Mammary epithelial cell (primary cell): Measurements from ENCODE around the gene SLC25A48.

Source experiments
- CTCF ChIP-seq, 2 donors: IDR thresholded peaks in 1 of 2; conservative IDR thresholded peaks in 1 of 2; 2 replicates each; pipeline ENCODE4 v1.5.1; 2011 to 2012; ENCODE audit warnings: inconsistent platforms in 2 of 2, low read length in 2 of 2, mild to moderate bottlenecking in 2 of 2, control low read depth in 1 of 2, low read depth in 1 of 2; ENCODE audit not compliant: insufficient read depth in 1 of 2; ENCODE audit errors: extremely low read depth in 1 of 2
- EZH2 ChIP-seq: IDR thresholded peaks from 2 replicates; pipeline ENCODE4 v1.6.1; 2012; ENCODE audit warnings: low read length, inconsistent platforms, borderline replicate concordance

- TF ChIP-seq EZH2 (no peak), CTCF (conservative IDR thresholded peaks at IDR 0.05 in 1 of 2, IDR thresholded peaks at IDR 0.05 in 1 of 2; ENCODE audit: extremely low read depth in 1 of 2, insufficient read depth in 1 of 2, low read depth in 1 of 2, low read length in 2 of 2) (no peak)
These were observed 59.8 kb downstream of the SLC25A48 start for GRCh38 chr5:135894276-135894675.
